Psoas muscle (tissue), 8 donors: ENCODE data around the gene CGAS. TPM values are rescaled to one million over a fixed set of nuclear protein-coding genes. Genes with fewer than 3 reads are reported as not detected.
A peak's percentile ranks its signal among the peaks of the same experiment; 100 is the strongest.

ENCODE experiments used
- ATAC-seq, 4 donors: fragments of 200-7000 bp; cut with Tn5 transposase; one replicate each; pipeline ENCODE4 v1.9.1; 2020; ENCODE audit warnings: moderate library complexity in 3 of 4, mild to moderate bottlenecking in 2 of 4
- DNase-seq, 2 donors: peaks; one replicate each; pipeline ENCODE4 v3.0.0-alpha.2; 2020
- H3K27ac ChIP-seq: fragments of 200-600 bp; one replicate; pipeline ENCODE4 v1.8.0; 2022
- H3K27me3 ChIP-seq, 3 donors: fragments of 200-600 bp in 1 of 3; one replicate each; pipeline versions ENCODE4 v1.6.1 to v1.8.0; 2013 to 2022; ENCODE audit warnings: low read length in 2 of 3, mild to moderate bottlenecking in 2 of 3, moderate library complexity in 1 of 3; ENCODE audit not compliant: insufficient read depth in 3 of 3
- H3K36me3 ChIP-seq, 2 donors: fragments of 200-600 bp in 1 of 2; one replicate each; pipeline versions ENCODE4 v1.6.1 to v1.8.0; 2013 to 2022; ENCODE audit warnings: low read depth in 1 of 2, mild to moderate bottlenecking in 1 of 2, moderate library complexity in 1 of 2; ENCODE audit not compliant: insufficient read depth in 1 of 2
- H3K4me1 ChIP-seq: fragments of 200-600 bp; one replicate; pipeline ENCODE4 v1.8.0; 2022
- H3K4me3 ChIP-seq: fragments of 200-600 bp; one replicate; pipeline ENCODE4 v1.8.0; 2022; ENCODE audit warnings: mild to moderate bottlenecking
- H3K9me3 ChIP-seq: fragments of 200-600 bp; one replicate; pipeline ENCODE4 v1.8.0; 2022
- WGBS, 3 donors: extraction: QIAGEN DNeasy Blood & Tissue Kit; methylation state at CpG; one replicate each; pipeline versions ENCODE4 v1.1.6 to v1.1.7; 2013; 5-methylcytosine and 5-hydroxymethylcytosine counted together
- intact Hi-C, 2 donors: fragments of 100-400 bp; cut with DNase I; formaldehyde crosslinking; loops; one replicate each; pipeline versions ENCODE4 v1.11.0 to v1.14.2; 2022
- polyA plus RNA-seq, 3 donors: library from polyadenylated mRNA; stranded (reverse); fragments of 200-250 nt; gene quantifications; one replicate each; pipeline ENCODE4 v1.2.3, GENCODE V29; 2013
- total RNA-seq, 4 donors: library from RNA; stranded (reverse); fragmentation: NEBNext Ultra II Directional in 2 of 4; extraction: Animal tissue kit (Norgen Biotek cat#: 25700) in 2 of 4; gene quantifications; one replicate each; pipeline versions ENCODE4 v1.2.1 to v1.2.4, GENCODE V29; 2021 to 2023
- TF ChIP-seq, protein P1 (sequence below): fragments of 200-600 bp; IDR thresholded peaks from one replicate; pipeline ENCODE4 v1.8.0; 2022; ENCODE audit warnings: antibody characterized with exemption
- donor health status: healthy with polysubstance abuse.
- donor health status: DM: no; HTN: no; CAD: no; lungs with moderate emphysema.
- donor health status: Bipolar disorder and iron deficiency.
- donor health status: healthy.
- donor health status: DM: yes; HTN: yes; CAD: no.
- donor health status: DM: no; HTN: no; CAD: no.
- donor health status: DM: no; HTN: no; CAD: no.
- donor health status: DM: yes; HTN: yes; CAD: no.

The CGAS gene
- total and polyA plus RNA-seq, 7 donors = 0.27 to 1.1 (median 0.44) TPM

DNA sequence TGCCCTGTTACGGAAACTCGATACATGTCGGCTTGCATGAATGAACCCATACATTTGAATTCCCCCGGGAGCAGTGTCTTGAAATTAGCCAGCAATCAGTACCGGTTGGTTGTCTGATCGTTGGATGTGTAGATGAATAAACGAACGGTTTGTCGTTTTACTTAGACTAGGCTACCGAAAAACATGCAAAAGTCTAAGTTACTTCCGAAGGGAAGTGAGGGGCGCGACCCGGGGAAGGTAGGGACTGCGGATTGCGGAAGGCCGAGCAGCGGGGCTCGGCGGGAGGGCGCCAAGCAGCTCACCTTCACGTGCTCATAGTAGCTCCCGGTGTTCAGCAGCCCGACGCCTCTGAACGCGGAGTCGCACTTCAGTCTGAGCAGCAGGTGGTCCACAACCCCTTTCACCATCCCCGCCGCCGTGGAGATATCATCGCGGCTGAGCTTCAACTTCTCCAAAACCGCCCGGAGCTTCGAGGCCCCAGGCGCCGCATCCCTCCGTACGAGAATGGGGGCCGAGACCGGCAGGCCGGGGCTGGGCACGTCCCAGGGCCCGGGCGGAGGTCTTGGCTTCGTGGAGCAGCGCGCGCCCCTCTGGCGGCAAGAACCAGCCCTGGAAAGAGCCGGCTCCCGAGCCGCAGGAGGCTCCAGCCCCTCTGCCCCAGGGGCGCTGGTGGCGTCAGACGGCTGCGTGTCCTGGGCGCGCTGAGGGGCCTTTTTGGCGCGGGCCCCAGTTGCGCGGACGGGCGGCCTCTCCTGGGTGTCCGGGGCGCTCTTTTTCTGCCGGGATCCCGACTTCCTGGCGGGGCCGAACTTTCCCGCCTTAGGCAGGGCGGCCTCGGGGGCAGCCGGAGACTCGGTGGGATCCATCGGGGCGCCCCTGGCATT is 632 bp downstream of the CGAS start:
- Histone ChIP-seq H3K36me3 (peaks cover 0 to 6% of the 10 kb centered on the region in 2 donors), H3K9me3 (no peaks in the 10 kb centered on the region), H3K27ac (peak overlapping the region; percentile 70), H3K4me1 (peaks cover 7% of the 10 kb centered on the region), H3K27me3 (peaks cover 0 to 43% (median 2%) of the 10 kb centered on the region in 3 donors), H3K4me3 (peak overlapping the region; percentile 78)
- TF ChIP-seq, protein P1, sequence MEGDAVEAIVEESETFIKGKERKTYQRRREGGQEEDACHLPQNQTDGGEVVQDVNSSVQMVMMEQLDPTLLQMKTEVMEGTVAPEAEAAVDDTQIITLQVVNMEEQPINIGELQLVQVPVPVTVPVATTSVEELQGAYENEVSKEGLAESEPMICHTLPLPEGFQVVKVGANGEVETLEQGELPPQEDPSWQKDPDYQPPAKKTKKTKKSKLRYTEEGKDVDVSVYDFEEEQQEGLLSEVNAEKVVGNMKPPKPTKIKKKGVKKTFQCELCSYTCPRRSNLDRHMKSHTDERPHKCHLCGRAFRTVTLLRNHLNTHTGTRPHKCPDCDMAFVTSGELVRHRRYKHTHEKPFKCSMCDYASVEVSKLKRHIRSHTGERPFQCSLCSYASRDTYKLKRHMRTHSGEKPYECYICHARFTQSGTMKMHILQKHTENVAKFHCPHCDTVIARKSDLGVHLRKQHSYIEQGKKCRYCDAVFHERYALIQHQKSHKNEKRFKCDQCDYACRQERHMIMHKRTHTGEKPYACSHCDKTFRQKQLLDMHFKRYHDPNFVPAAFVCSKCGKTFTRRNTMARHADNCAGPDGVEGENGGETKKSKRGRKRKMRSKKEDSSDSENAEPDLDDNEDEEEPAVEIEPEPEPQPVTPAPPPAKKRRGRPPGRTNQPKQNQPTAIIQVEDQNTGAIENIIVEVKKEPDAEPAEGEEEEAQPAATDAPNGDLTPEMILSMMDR = no peak
- 0 to 1% (median 0%) methylated on average over 70 to 79 of the region's 79 CpGs for WGBS, 3 donors
- DNase-seq (peak; percentile 51 to 59), ATAC-seq (peak; percentile 41 to 69 (median 54))
- intact Hi-C loops = no loop called here

DNA sequence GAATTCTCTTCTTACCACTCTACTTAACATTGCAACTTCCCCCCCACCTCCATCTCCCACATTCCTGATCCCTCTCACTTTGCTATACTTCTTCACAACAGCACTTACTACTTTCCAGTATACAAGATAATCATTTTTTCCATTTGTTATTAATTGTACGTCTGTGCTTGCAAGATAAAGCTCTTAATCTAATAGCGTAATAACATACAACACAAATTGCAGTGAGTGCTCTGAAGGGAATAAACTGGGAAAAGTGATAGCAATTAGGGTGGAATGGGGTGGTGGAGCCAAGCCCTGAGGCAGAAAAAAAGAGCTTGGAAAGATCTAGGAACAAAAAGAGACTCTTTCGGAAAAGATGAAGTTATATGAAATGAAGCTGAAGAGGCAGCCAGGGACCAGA is 8.5 kb downstream of the CGAS start:
- TF ChIP-seq, protein P1 = no peak
- DNase-seq (no peak), ATAC-seq (no peak)
- H3K9me3 ChIP-seq = no peaks in the 10 kb centered on the region
- H3K4me3 ChIP-seq = no peak overlapping the region
- intact Hi-C loops = no loop called here
- WGBS, 3 donors = 94 to 98% (median 98%) methylated on average over 3 of the region's 3 CpGs
- no peak overlapping the region for H3K27ac ChIP-seq
- peaks cover 0 to 22% of the 10 kb centered on the region in 2 donors for H3K36me3 ChIP-seq
- peaks cover 0 to 5% (median 0%) of the 10 kb centered on the region in 3 donors for H3K27me3 ChIP-seq
- H3K4me1 ChIP-seq = no peaks in the 10 kb centered on the region

DNA sequence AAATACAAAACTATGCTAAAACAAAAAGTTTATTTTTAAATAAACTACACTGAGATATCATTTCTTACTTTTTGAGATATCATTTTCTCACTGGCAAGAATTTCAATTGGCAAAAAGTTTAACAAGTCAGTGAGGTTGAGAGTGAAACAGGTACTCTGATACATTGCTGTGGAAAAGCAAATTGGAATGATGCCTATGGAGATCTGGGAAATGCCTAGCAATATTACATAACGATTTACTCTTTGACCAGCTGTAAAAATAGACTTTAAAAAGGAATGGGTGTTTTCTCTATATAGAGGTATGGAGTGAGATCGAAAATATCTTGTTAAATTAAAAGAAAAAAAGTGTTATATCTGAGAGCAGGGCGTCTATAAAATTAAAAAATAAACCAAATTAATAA is 16.9 kb downstream of the CGAS start:
- intact Hi-C loops = no loop called here
- Histone ChIP-seq H3K9me3 (no peaks in the 10 kb centered on the region), H3K27me3 (no peaks in the 10 kb centered on the region), H3K4me3 (no peak overlapping the region), H3K36me3 (peaks cover 0 to 12% of the 10 kb centered on the region in 2 donors), H3K27ac (no peak overlapping the region), H3K4me1 (no peaks in the 10 kb centered on the region)
- TF ChIP-seq, protein P1 = no peak
- whole genome bisulfite sequencing, 3 donors = 88 to 90% (median 90%) methylated on average over 3 of the region's 3 CpGs
- DNase-seq (no peak), ATAC-seq (no peak)

DNA sequence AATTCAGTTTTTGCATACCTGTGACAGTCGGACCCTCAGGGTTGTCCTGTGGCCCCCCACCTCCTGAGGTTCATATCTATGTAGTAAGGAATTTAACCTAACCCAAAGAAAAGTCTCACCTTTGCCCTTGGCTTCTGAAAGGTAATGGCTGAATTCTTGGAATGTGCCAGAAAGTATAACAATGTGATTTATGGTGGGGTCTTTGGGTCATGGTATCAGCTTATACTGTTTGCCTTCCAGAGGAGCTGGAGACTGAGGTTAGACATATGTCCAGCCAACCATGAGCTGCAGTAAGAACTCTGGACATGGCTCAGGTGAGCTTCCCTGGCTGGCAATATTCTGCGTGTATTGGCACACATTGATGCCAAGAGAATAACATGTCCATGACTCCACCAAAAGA is 30.6 kb downstream of the CGAS start:
- no peaks in the 10 kb centered on the region for H3K4me1 ChIP-seq
- no peaks in the 10 kb centered on the region for H3K9me3 ChIP-seq
- H3K4me3 ChIP-seq = no peak overlapping the region
- H3K27me3 ChIP-seq = no peaks in the 10 kb centered on the region
- intact Hi-C loops = no loop called here
- H3K27ac ChIP-seq = no peak overlapping the region
- WGBS, 3 donors = 66 to 68% (median 67%) methylated on average over 2 of the region's 2 CpGs
- DNase-seq (no peak), ATAC-seq (no peak)
- TF ChIP-seq, protein P1 = no peak
- peaks cover 0 to 10% of the 10 kb centered on the region in 2 donors for H3K36me3 ChIP-seq
